ENCODE data around the gene HMBS. TPM values are rescaled to one million over a fixed set of nuclear protein-coding genes. Genes with fewer than 3 reads are reported as not detected.

HMBS gene
- total RNA-seq, 2 experiments from 2014 or later, result 31.2 to 33.8 TPM

GRCh38 chr11:119092880-119093842 lies 8.5 kb downstream of the HMBS start:
- H3K9me3 Mint-ChIP-seq, result no peaks in the 10 kb centered on the region
- H3K27ac Mint-ChIP-seq, result peak overlapping the region; percentile 94
- no peak for DNase-seq
- peaks cover 3% of the 10 kb centered on the region for H3K27me3 Mint-ChIP-seq
- ChIA-PET POLR2A (interaction anchor here (0.5 to 3.3 kb wide), 11 partner anchors 8 to 230 kb away, joined by 3 to 56 read pairs (median 6); partner anchors contain the start of genes C2CD2L, HINFP, HMBS and HYOU1), CTCF (interaction anchor here (1.1 kb wide), 1 partner anchor 9 kb away, joined by 3 read pairs; the partner anchor contains the start of gene HMBS)
- H3K36me3 Mint-ChIP-seq, result peaks cover 49% of the 10 kb centered on the region
- peak overlapping the region; percentile 95 for H3K4me3 Mint-ChIP-seq
- peaks cover 29% of the 10 kb centered on the region for H3K4me1 Mint-ChIP-seq (ENCODE audit: low read depth)
- intact Hi-C loops (cut with micrococcal nuclease), result no loop called here

GRCh38 chr11:119093942-119094815 lies 9.5 kb downstream of the HMBS start:
- CTCF ChIA-PET, result interaction anchor here (1.1 to 2.0 kb wide), 8 partner anchors 8 to 190 kb away, joined by 3 to 8 read pairs (median 6); partner anchors contain the start of genes C2CD2L, HMBS and VPS11
- intact Hi-C loops (cut with micrococcal nuclease), result loop anchor here (2.0 kb wide), 2 partner anchors 27 to 103 kb away; partner anchors contain the start of gene HINFP
- peaks cover 33% of the 10 kb centered on the region for H3K4me1 Mint-ChIP-seq (ENCODE audit: low read depth)
- POLR2A ChIA-PET, result interaction anchor here (0.6 to 3.3 kb wide), 17 partner anchors 8 to 229 kb away, joined by 3 to 56 read pairs (median 6); partner anchors contain the start of genes C2CD2L, HINFP, HMBS and HYOU1
- peaks cover 3% of the 10 kb centered on the region for H3K27me3 Mint-ChIP-seq
- DNase-seq, result peak; percentile 65
- H3K27ac Mint-ChIP-seq, result peak overlapping the region; percentile 94
- peaks cover 58% of the 10 kb centered on the region for H3K36me3 Mint-ChIP-seq
- H3K4me3 Mint-ChIP-seq, result peak overlapping the region; percentile 95
- no peaks in the 10 kb centered on the region for H3K9me3 Mint-ChIP-seq

- POLR2A ChIA-PET, result interaction anchor here (0.6 to 3.3 kb wide), 17 partner anchors 8 to 229 kb away, joined by 3 to 56 read pairs (median 6); partner anchors contain the start of genes C2CD2L, HINFP, HMBS and HYOU1
- Mint-ChIP-seq H3K4me1 (ENCODE audit: low read depth) (peaks cover 34% of the 10 kb centered on the region), H3K27me3 (peaks cover 3% of the 10 kb centered on the region), H3K4me3 (peak overlapping the region; percentile 95), H3K27ac (peak overlapping the region; percentile 94), H3K36me3 (peaks cover 58% of the 10 kb centered on the region), H3K9me3 (no peaks in the 10 kb centered on the region)
- CTCF ChIA-PET, result interaction anchor here (0.7 to 2.0 kb wide), 8 partner anchors 9 to 229 kb away, joined by 3 to 8 read pairs (median 6); partner anchors contain the start of genes C2CD2L and VPS11
- DNase-seq, result no peak
- intact Hi-C loops (cut with micrococcal nuclease), result loop anchor here (1.0 to 2.0 kb wide), 7 partner anchors 9 to 102 kb away; partner anchors contain the start of genes C2CD2L, HINFP, HYOU1 and RPS25
These were observed 10.1 kb downstream of the HMBS start for GRCh38 chr11:119094816-119095065.

- H3K4me1 Mint-ChIP-seq (ENCODE audit: low read depth), result peaks cover 39% of the 10 kb centered on the region
- H3K4me3 Mint-ChIP-seq, result peak overlapping the region; percentile 95
- peak overlapping the region; percentile 94 for H3K27ac Mint-ChIP-seq
- CTCF ChIA-PET, result interaction anchor here (0.7 to 2.0 kb wide), 8 partner anchors 9 to 228 kb away, joined by 3 to 8 read pairs (median 6); partner anchors contain the start of genes C2CD2L and VPS11
- peak; percentile 100 for DNase-seq
- peaks cover 58% of the 10 kb centered on the region for H3K36me3 Mint-ChIP-seq
- H3K9me3 Mint-ChIP-seq, result no peaks in the 10 kb centered on the region
- peaks cover 3% of the 10 kb centered on the region for H3K27me3 Mint-ChIP-seq
- POLR2A ChIA-PET, result interaction anchor here (0.6 to 3.3 kb wide), 18 partner anchors 10 to 228 kb away, joined by 3 to 56 read pairs (median 6); partner anchors contain the start of genes C2CD2L, HINFP, HMBS and HYOU1
- intact Hi-C loops (cut with micrococcal nuclease), result loop anchor here (1.0 to 2.0 kb wide), 7 partner anchors 10 to 102 kb away; partner anchors contain the start of genes C2CD2L, HINFP, HYOU1 and RPS25
These were observed 10.6 kb downstream of the HMBS start for GRCh38 chr11:119095066-119095880.

- ChIA-PET CTCF (interaction anchor here (0.6 to 1.2 kb wide), 6 partner anchors 9 to 66 kb away, joined by 3 to 6 read pairs (median 3); partner anchors contain the start of genes HMBS and VPS11), POLR2A (no interaction called here)
- H3K4me3 Mint-ChIP-seq, result peak overlapping the region; percentile 92
- peaks cover 29% of the 10 kb centered on the region for H3K4me1 Mint-ChIP-seq (ENCODE audit: low read depth)
- H3K27ac Mint-ChIP-seq, result no peak overlapping the region
- H3K36me3 Mint-ChIP-seq, result peaks cover 30% of the 10 kb centered on the region
- H3K27me3 Mint-ChIP-seq, result peaks cover 3% of the 10 kb centered on the region
- H3K9me3 Mint-ChIP-seq, result no peaks in the 10 kb centered on the region
- no peak for DNase-seq
- intact Hi-C loops (cut with micrococcal nuclease), result loop anchor here (2.0 to 5.0 kb wide), 2 partner anchors 68 to 69 kb away; partner anchors contain the start of genes NLRX1 and SLC37A4
These were observed 15.0 kb downstream of the HMBS start for GRCh38 chr11:119099711-119100110.

- peaks cover 29% of the 10 kb centered on the region for H3K4me1 Mint-ChIP-seq (ENCODE audit: low read depth)
- H3K27me3 Mint-ChIP-seq, result peaks cover 2% of the 10 kb centered on the region
- intact Hi-C loops (cut with micrococcal nuclease), result loop anchor here (2.0 to 5.0 kb wide), 2 partner anchors 67 to 70 kb away; partner anchors contain the start of genes NLRX1 and SLC37A4
- peak overlapping the region; percentile 92 for H3K4me3 Mint-ChIP-seq
- H3K36me3 Mint-ChIP-seq, result peaks cover 23% of the 10 kb centered on the region
- CTCF ChIA-PET, result interaction anchor here (0.6 to 1.2 kb wide), 6 partner anchors 9 to 66 kb away, joined by 3 to 6 read pairs (median 3); partner anchors contain the start of genes HMBS and VPS11
- H3K9me3 Mint-ChIP-seq, result no peaks in the 10 kb centered on the region
- POLR2A ChIA-PET, result no interaction called here
- no peak for DNase-seq
- H3K27ac Mint-ChIP-seq, result peak overlapping the region; percentile 92
These were observed 15.7 kb downstream of the HMBS start for GRCh38 chr11:119100246-119100970.

- ChIA-PET CTCF (interaction anchor here (0.6 to 1.9 kb wide), 5 partner anchors 21 to 237 kb away, joined by 3 to 6 read pairs (median 3); partner anchors contain the start of gene NLRX1), POLR2A (interaction anchor here (1.1 to 1.7 kb wide), 10 partner anchors 10 to 310 kb away, joined by 3 to 8 read pairs (median 6); partner anchors contain the start of genes CENATAC, DDX6, HINFP and HMBS)
- H3K4me1 Mint-ChIP-seq (ENCODE audit: low read depth), result peaks cover 27% of the 10 kb centered on the region
- intact Hi-C loops (cut with micrococcal nuclease), result loop anchor here (1.0 to 5.0 kb wide), 3 partner anchors 20 to 70 kb away; partner anchors contain the start of genes HINFP, NLRX1 and SLC37A4
- H3K4me3 Mint-ChIP-seq, result peak overlapping the region; percentile 92
- no peaks in the 10 kb centered on the region for H3K27me3 Mint-ChIP-seq
- peak; percentile 62 for DNase-seq
- H3K9me3 Mint-ChIP-seq, result no peaks in the 10 kb centered on the region
- peak overlapping the region; percentile 92 for H3K27ac Mint-ChIP-seq
- H3K36me3 Mint-ChIP-seq, result peaks cover 22% of the 10 kb centered on the region
These were observed 16.5 kb downstream of the HMBS start for GRCh38 chr11:119100994-119101758.

GRCh38 chr11:119101759-119102423 lies 17.2 kb downstream of the HMBS start, which contains the start of gene DPAGT1:
TSS of gene DPAGT1 (minus strand) at chr11:119101853. CDS start at chr11:119101655, 198 bp downstream.
- peak; percentile 92 for DNase-seq
- Mint-ChIP-seq H3K36me3 (peaks cover 19% of the 10 kb centered on the region), H3K4me3 (peak within 1 kb of the TSS; percentile 92), H3K27ac (peak within 1 kb of the TSS; percentile 92), H3K4me1 (ENCODE audit: low read depth) (peaks cover 33% of the 10 kb centered on the region), H3K27me3 (no peaks in the 10 kb centered on the region), H3K9me3 (no peaks in the 10 kb centered on the region)
- ChIA-PET CTCF (interaction anchor here (0.6 to 1.9 kb wide), 9 partner anchors 16 to 236 kb away, joined by 3 to 9 read pairs (median 4); partner anchors contain the start of genes CBL, NLRX1 and VPS11), POLR2A (interaction anchor here (0.6 to 1.7 kb wide), 15 partner anchors 8 to 318 kb away, joined by 3 to 8 read pairs (median 4); partner anchors contain the start of genes CENATAC, DDX6, HINFP and HMBS)
- intact Hi-C loops (cut with micrococcal nuclease), result loop anchor here (1.0 to 5.0 kb wide), 3 partner anchors 19 to 71 kb away; partner anchors contain the start of genes HINFP, NLRX1 and SLC37A4
